Mesothelial cell of epicardium (in vitro differentiated cells): ENCODE data around the gene OTOP3. TPM values are rescaled to one million over a fixed set of nuclear protein-coding genes. Genes with fewer than 3 reads are reported as not detected.

ENCODE experiments used
- DNase-seq, 2 experiments: peaks; one replicate each; pipeline ENCODE4 v3.0.0; 2021; ENCODE audit warnings: low spot score in 2 of 2; ENCODE audit not compliant: unreplicated experiment in 2 of 2
- H3K27ac Mint-ChIP-seq: 2 replicates; pipeline ENCODE4 v1.8.0; 2021; ENCODE audit warnings: mixed read lengths
- H3K27me3 Mint-ChIP-seq: 2 replicates; pipeline ENCODE4 v1.8.0; 2021; ENCODE audit warnings: low read depth, mixed read lengths
- H3K36me3 Mint-ChIP-seq: 2 replicates; pipeline ENCODE4 v1.8.0; 2021; ENCODE audit warnings: mixed read lengths
- H3K4me1 Mint-ChIP-seq: 2 replicates; pipeline ENCODE4 v1.8.0; 2021; ENCODE audit warnings: mixed read lengths
- H3K4me3 Mint-ChIP-seq: 2 replicates; pipeline ENCODE4 v1.8.0; 2021; ENCODE audit warnings: mild to moderate bottlenecking, moderate library complexity, mixed read lengths
- H3K9me3 Mint-ChIP-seq: 2 replicates; pipeline ENCODE4 v1.8.0; 2021; ENCODE audit warnings: mixed read lengths
- CTCF ChIP-seq: fragments of 200-600 bp; sonication (generic); IDR thresholded peaks from one replicate; pipeline ENCODE4 v1.5.0; 2021; ENCODE audit warnings: antibody characterized with exemption; ENCODE audit not compliant: unreplicated experiment
- total RNA-seq: library from RNA; stranded (reverse); gene quantifications from 3 replicates; pipeline ENCODE4 v1.2.1, GENCODE V29; 2021

Gene OTOP3
- total RNA-seq, 1 donor from 2014 or later: not detected

- Mint-ChIP-seq H3K27me3 (no peaks in the 10 kb centered on the region), H3K36me3 (no peaks in the 10 kb centered on the region), H3K27ac (peak within 1 kb of the TSS; percentile 94), H3K4me3 (peak within 1 kb of the TSS; percentile 85), H3K9me3 (no peaks in the 10 kb centered on the region), H3K4me1 (peaks cover 24% of the 10 kb centered on the region)
- DNase-seq: peak; percentile 96 to 98
- no peak for TF ChIP-seq CTCF
These were observed 51.8 kb downstream of the OTOP3 start, which contains the start of gene CDR2L for GRCh38 chr17:74987418-74987908. CDR2L (plus strand) TSS chr17:74987632; CDS start chr17:74988044, 412 bp downstream.

- Mint-ChIP-seq H3K36me3 (no peaks in the 10 kb centered on the region), H3K4me3 (peak overlapping the region; percentile 85), H3K4me1 (peaks cover 31% of the 10 kb centered on the region), H3K27ac (peak overlapping the region; percentile 94), H3K27me3 (no peaks in the 10 kb centered on the region), H3K9me3 (no peaks in the 10 kb centered on the region)
- no peak for TF ChIP-seq CTCF
- peak; percentile 69 to 76 for DNase-seq
These were observed 52.4 kb downstream of the OTOP3 start for GRCh38 chr17:74987909-74988711.

- TF ChIP-seq CTCF: no peak
- H3K36me3 Mint-ChIP-seq: peaks cover 2% of the 10 kb centered on the region
- H3K4me3 Mint-ChIP-seq: no peak overlapping the region
- no peaks in the 10 kb centered on the region for H3K27me3 Mint-ChIP-seq
- peak overlapping the region; percentile 97 for H3K27ac Mint-ChIP-seq
- DNase-seq: no peak
- peaks cover 42% of the 10 kb centered on the region for H3K4me1 Mint-ChIP-seq
- H3K9me3 Mint-ChIP-seq: no peaks in the 10 kb centered on the region
These were observed 54.9 kb downstream of the OTOP3 start for GRCh38 chr17:74990581-74991105.

- Mint-ChIP-seq H3K27me3 (no peaks in the 10 kb centered on the region), H3K4me3 (peak overlapping the region; percentile 1), H3K27ac (peak overlapping the region; percentile 97), H3K4me1 (peaks cover 39% of the 10 kb centered on the region), H3K9me3 (no peaks in the 10 kb centered on the region), H3K36me3 (peaks cover 4% of the 10 kb centered on the region)
- TF ChIP-seq CTCF: no peak
- no peak for DNase-seq
These were observed 56.5 kb downstream of the OTOP3 start for GRCh38 chr17:74992223-74992622.

GRCh38 chr17:74994440-74994839, 58.7 kb downstream of the OTOP3 start:
- H3K9me3 Mint-ChIP-seq: no peaks in the 10 kb centered on the region
- H3K27ac Mint-ChIP-seq: peak overlapping the region; percentile 97
- no peak for TF ChIP-seq CTCF
- DNase-seq: no peak
- H3K27me3 Mint-ChIP-seq: no peaks in the 10 kb centered on the region
- peaks cover 36% of the 10 kb centered on the region for H3K4me1 Mint-ChIP-seq
- no peak overlapping the region for H3K4me3 Mint-ChIP-seq
- peaks cover 4% of the 10 kb centered on the region for H3K36me3 Mint-ChIP-seq
